Upper lobe of left lung (tissue), 6 donors: ENCODE results near the gene SENP2. TPM values are rescaled to one million over a fixed set of nuclear protein-coding genes. Genes with fewer than 3 reads are reported as not detected.
A peak's percentile ranks its signal among the peaks of the same experiment; 100 is the strongest.

Source experiments
- ATAC-seq, 2 donors: fragments of 200-7000 bp; cut with Tn5 transposase; one replicate each; pipeline ENCODE4 v1.9.1; 2022; ENCODE audit warnings: mild to moderate bottlenecking in 2 of 2, moderate library complexity in 2 of 2; ENCODE audit not compliant: low FRiP score in 2 of 2
- DNase-seq, 2 donors: peaks; one replicate each; pipeline ENCODE4 v3.0.0-alpha.2; 2019 to 2020
- H3K27ac ChIP-seq, 4 donors: fragments of 200-600 bp; sonication (generic); one replicate each; pipeline ENCODE4 v1.5.1; 2016 to 2019
- H3K27me3 ChIP-seq, 4 donors: fragments of 200-600 bp; sonication (generic); one replicate each; pipeline ENCODE4 v1.5.1; 2017 to 2019
- H3K36me3 ChIP-seq, 4 donors: fragments of 200-600 bp; sonication (generic); one replicate each; pipeline ENCODE4 v1.5.1; 2016 to 2019
- H3K4me1 ChIP-seq, 4 donors: fragments of 200-600 bp; sonication (generic); one replicate each; pipeline ENCODE4 v1.5.1; 2018 to 2019
- H3K4me3 ChIP-seq, 4 donors: fragments of 200-600 bp; sonication (generic); one replicate each; pipeline ENCODE4 v1.5.1; 2017 to 2019; ENCODE audit warnings: mild to moderate bottlenecking in 2 of 4, moderate library complexity in 1 of 4
- H3K9me3 ChIP-seq, 4 donors: fragments of 200-600 bp; sonication (generic); one replicate each; pipeline ENCODE4 v1.5.1; 2018 to 2019
- CTCF ChIP-seq, 6 experiments: fragments of 450-650 bp in 4 of 6; fragments of 200-600 bp in 2 of 6; sonication (generic) in 2 of 6; IDR thresholded peaks; one replicate each; pipeline ENCODE4 v1.5.1; 2016 to 2019; ENCODE audit warnings: antibody characterized with exemption in 6 of 6
- EP300 ChIP-seq, 4 donors: sonication (generic); formaldehyde crosslinking; IDR thresholded peaks; one replicate each; pipeline ENCODE4 v1.5.1; 2017; ENCODE audit warnings: antibody characterized with exemption in 4 of 4, control low read depth in 2 of 4
- POLR2A ChIP-seq, 4 donors: fragments of 450-650 bp; IDR thresholded peaks; one replicate each; pipeline ENCODE4 v1.5.1; 2016 to 2017; ENCODE audit warnings: antibody characterized with exemption in 4 of 4, mild to moderate bottlenecking in 2 of 4
- POLR2AphosphoS5 ChIP-seq, 2 donors: sonication (generic); formaldehyde crosslinking; IDR thresholded peaks; one replicate each; pipeline ENCODE4 v1.5.1; 2017; ENCODE audit warnings: antibody characterized with exemption in 2 of 2
- WGBS, 2 donors: methylation state at CpG; one replicate each; pipeline ENCODE4 v1.1.5; 2017 to 2018; 5-methylcytosine and 5-hydroxymethylcytosine counted together
- total RNA-seq, 6 donors: library from RNA; depleted of rRNA in 4 of 6; stranded (reverse); fragments of >200 nt in 4 of 6; gene quantifications; one replicate each; pipeline versions ENCODE4 v1.1.0 to v1.2.1, GENCODE V29; 2016 to 2021
- donor health status: DM: no; HTN: no; CAD: no; lungs with moderate emphysema.
- donor health status: DM: no; HTN: yes; CAD: no; lungs with severe emphysema.

SENP2 gene
- total RNA-seq, 6 donors from 2014 or later = 18.9 to 42.2 (median 31.6) TPM

GRCh38 chr3:185651971-185652370 is 65.9 kb downstream of the SENP2 start:
- no peak overlapping the region for H3K27ac ChIP-seq
- no peaks in the 10 kb centered on the region for H3K27me3 ChIP-seq
- DNase-seq (no peak), ATAC-seq (no peak)
- peaks cover 0 to 11% (median 4%) of the 10 kb centered on the region in 4 donors for H3K4me1 ChIP-seq
- no peak overlapping the region for H3K4me3 ChIP-seq
- no peak for TF ChIP-seq POLR2A (IDR thresholded peaks at IDR 0.05)
- no peak for TF ChIP-seq POLR2AphosphoS5 (IDR thresholded peaks at IDR 0.05)
- no peak for TF ChIP-seq EP300 (IDR thresholded peaks at IDR 0.05)
- TF ChIP-seq CTCF (IDR thresholded peaks at IDR 0.05) = no peak
- WGBS, 2 donors = 91 to 95% methylated on average over 9 of the region's 9 CpGs
- H3K9me3 ChIP-seq = no peaks in the 10 kb centered on the region
- H3K36me3 ChIP-seq = peaks cover 0 to 48% (median 7%) of the 10 kb centered on the region in 4 donors

GRCh38 chr3:185653949-185654757 is 68.1 kb downstream of the SENP2 start:
- TF ChIP-seq POLR2AphosphoS5 (IDR thresholded peaks at IDR 0.05) = no peak
- TF ChIP-seq POLR2A (IDR thresholded peaks at IDR 0.05) = no peak
- no peak for TF ChIP-seq CTCF (IDR thresholded peaks at IDR 0.05)
- no peak for TF ChIP-seq EP300 (IDR thresholded peaks at IDR 0.05)
- Histone ChIP-seq H3K36me3 (peaks cover 0 to 57% (median 6%) of the 10 kb centered on the region in 4 donors), H3K4me3 (no peak overlapping the region), H3K4me1 (peaks cover 0 to 24% (median 13%) of the 10 kb centered on the region in 4 donors), H3K27me3 (no peaks in the 10 kb centered on the region), H3K9me3 (no peaks in the 10 kb centered on the region), H3K27ac (peak overlapping the region in 2 of 4 donors; percentile 73 to 76)
- ATAC-seq (no peak), DNase-seq (no peak)
- 92 to 94% methylated on average over 11 to 12 of the region's 12 CpGs for WGBS, 2 donors

GRCh38 chr3:185654758-185655145 is 68.7 kb downstream of the SENP2 start:
- Histone ChIP-seq H3K4me1 (peaks cover 3 to 29% (median 16%) of the 10 kb centered on the region in 4 donors), H3K4me3 (no peak overlapping the region), H3K27ac (peak overlapping the region in 3 of 4 donors; percentile 45 to 76 (median 73)), H3K9me3 (no peaks in the 10 kb centered on the region), H3K27me3 (no peaks in the 10 kb centered on the region), H3K36me3 (peaks cover 0 to 52% (median 4%) of the 10 kb centered on the region in 4 donors)
- ATAC-seq = no peak
- WGBS, 2 donors = 83 to 94% methylated on average over 2 of the region's 2 CpGs
- no peak for TF ChIP-seq POLR2A (IDR thresholded peaks at IDR 0.05)
- no peak for TF ChIP-seq POLR2AphosphoS5 (IDR thresholded peaks at IDR 0.05)
- TF ChIP-seq EP300 (IDR thresholded peaks at IDR 0.05) = no peak
- no peak for TF ChIP-seq CTCF (IDR thresholded peaks at IDR 0.05)
- no peak for DNase-seq

- DNase-seq (peak in 1 of 2 donors; percentile 32), ATAC-seq (no peak)
- WGBS, 2 donors = 90 to 93% methylated on average over 12 of the region's 12 CpGs
- H3K36me3 ChIP-seq = peaks cover 0 to 52% (median 4%) of the 10 kb centered on the region in 4 donors
- TF ChIP-seq POLR2A (IDR thresholded peaks at IDR 0.05) = no peak
- TF ChIP-seq POLR2AphosphoS5 (IDR thresholded peaks at IDR 0.05) = no peak
- no peak for TF ChIP-seq EP300 (IDR thresholded peaks at IDR 0.05)
- TF ChIP-seq CTCF (IDR thresholded peaks at IDR 0.05) = no peak
- H3K4me1 ChIP-seq = peaks cover 12 to 37% (median 25%) of the 10 kb centered on the region in 4 donors
- H3K4me3 ChIP-seq = no peak overlapping the region
- no peaks in the 10 kb centered on the region for H3K9me3 ChIP-seq
- H3K27ac ChIP-seq = peak overlapping the region; percentile 53 to 76 (median 65)
- H3K27me3 ChIP-seq = no peaks in the 10 kb centered on the region
Measured at GRCh38 chr3:185655426-185656320, 69.6 kb downstream of the SENP2 start.
